ENCODE data around the gene E2F2. TPM values are rescaled to one million over a fixed set of nuclear protein-coding genes. Genes with fewer than 3 reads are reported as not detected.
"Not testable (repeated sequence)": the region's sequence is repeated elsewhere in the genome, so short reads cannot be mapped to it uniquely, and the experiment has no call there.

Gene E2F2
- total RNA-seq, 1 experiment from 2014 or later: 6.6 TPM

GRCh38 chr1:23515905-23516304 is 15.1 kb downstream of the E2F2 start:
- no peaks in the 10 kb centered on the region for H3K4me1 ChIP-seq (ENCODE audit: low read length)
- no peak overlapping the region for H3K4me3 ChIP-seq (ENCODE audit: low read length)
- H3K9me2 ChIP-seq (replicated peaks; ENCODE audit: insufficient read depth, low read length): no peaks in the 10 kb centered on the region
- H3K4me2 ChIP-seq (ENCODE audit: low read depth, low read length, poor library complexity, severe bottlenecking): no peak overlapping the region
- H3K36me3 ChIP-seq (ENCODE audit: insufficient read depth, low read length): peaks cover 21% of the 10 kb centered on the region; the same call in 1 of the 2 replicates
- H2AFZ ChIP-seq (ENCODE audit: low read length): no peak overlapping the region
- H4K20me1 ChIP-seq (ENCODE audit: insufficient read depth, low read depth, low read length): no peaks in the 10 kb centered on the region
- H3K27ac ChIP-seq (ENCODE audit: low read length): no peak overlapping the region
- H3K79me2 ChIP-seq (ENCODE audit: low read length): no peaks in the 10 kb centered on the region
- H3K9ac ChIP-seq (ENCODE audit: low read length): no peak overlapping the region
- no peaks in the 10 kb centered on the region for H3K9me3 ChIP-seq (ENCODE audit: low read length)
- DNase-seq: no peak
- H3K27me3 ChIP-seq (ENCODE audit: low read length): no peaks in the 10 kb centered on the region

GRCh38 chr1:23514111-23514679 is 16.8 kb downstream of the E2F2 start:
- Histone ChIP-seq H3K9ac (ENCODE audit: low read length) (no peak overlapping the region), H4K20me1 (ENCODE audit: insufficient read depth, low read depth, low read length) (no peaks in the 10 kb centered on the region), H3K4me2 (ENCODE audit: low read depth, low read length, poor library complexity, severe bottlenecking) (no peak overlapping the region), H2AFZ (ENCODE audit: low read length) (no peak overlapping the region), H3K4me1 (ENCODE audit: low read length) (no peaks in the 10 kb centered on the region), H3K27me3 (ENCODE audit: low read length) (no peaks in the 10 kb centered on the region), H3K9me2 (replicated peaks; ENCODE audit: insufficient read depth, low read length) (no peaks in the 10 kb centered on the region), H3K4me3 (ENCODE audit: low read length) (no peak overlapping the region), H3K27ac (ENCODE audit: low read length) (no peak overlapping the region), H3K36me3 (ENCODE audit: insufficient read depth, low read length) (peaks cover 18% of the 10 kb centered on the region; the same call in 1 of the 2 replicates), H3K79me2 (ENCODE audit: low read length) (no peaks in the 10 kb centered on the region), H3K9me3 (ENCODE audit: low read length) (no peaks in the 10 kb centered on the region)
- no peak for DNase-seq

- Histone ChIP-seq H3K4me3 (ENCODE audit: low read length) (no peak overlapping the region), H3K27ac (ENCODE audit: low read length) (no peak overlapping the region), H3K4me2 (ENCODE audit: low read depth, low read length, poor library complexity, severe bottlenecking) (no peak overlapping the region), H3K9me2 (replicated peaks; ENCODE audit: insufficient read depth, low read length) (no peaks in the 10 kb centered on the region), H2AFZ (ENCODE audit: low read length) (no peak overlapping the region), H3K9me3 (ENCODE audit: low read length) (no peaks in the 10 kb centered on the region), H4K20me1 (ENCODE audit: insufficient read depth, low read depth, low read length) (no peaks in the 10 kb centered on the region), H3K27me3 (ENCODE audit: low read length) (no peaks in the 10 kb centered on the region), H3K79me2 (ENCODE audit: low read length) (no peaks in the 10 kb centered on the region), H3K4me1 (ENCODE audit: low read length) (no peaks in the 10 kb centered on the region), H3K9ac (ENCODE audit: low read length) (no peak overlapping the region), H3K36me3 (ENCODE audit: insufficient read depth, low read length) (peaks cover 9% of the 10 kb centered on the region; the same call in 1 of the 2 replicates)
- no peak for DNase-seq
These were observed 21.1 kb downstream of the E2F2 start for GRCh38 chr1:23509896-23510295.

DNA sequence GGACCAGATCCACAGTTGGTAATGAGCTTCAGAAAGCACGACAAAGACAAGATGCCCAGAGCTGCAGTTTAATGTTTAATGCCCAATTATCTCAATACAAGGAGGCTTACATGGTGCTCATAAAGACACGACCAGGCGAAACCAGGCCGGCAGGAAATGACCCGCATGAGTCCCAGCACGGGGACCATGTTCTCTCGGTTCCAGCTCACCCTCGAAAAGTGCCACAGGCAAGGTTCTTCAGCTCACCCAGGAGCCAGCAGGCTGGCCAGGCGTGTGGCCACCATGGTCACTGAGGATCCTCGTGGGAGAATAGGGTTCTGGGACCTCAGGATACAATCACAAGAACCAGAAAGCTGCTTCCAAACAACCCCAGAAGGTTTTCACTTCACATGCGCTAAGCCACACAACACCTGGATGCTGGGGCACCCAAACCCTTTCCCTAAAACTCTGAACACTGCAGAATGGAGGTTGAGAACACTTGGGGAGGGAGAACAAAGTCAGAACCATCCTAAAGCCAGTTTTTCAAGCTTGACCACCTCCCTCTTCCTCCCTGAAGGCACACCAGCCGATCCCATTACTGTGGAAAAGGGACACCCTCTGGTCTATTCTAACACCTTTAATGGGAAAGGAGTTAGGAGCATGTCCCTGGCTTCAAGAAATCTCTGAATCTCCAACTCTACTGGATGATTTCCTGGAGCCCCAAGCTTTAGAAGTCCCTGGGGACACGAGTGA is 24.5 kb downstream of the E2F2 start:
- H3K9me2 ChIP-seq (replicated peaks; ENCODE audit: insufficient read depth, low read length): no peaks in the 10 kb centered on the region
- no peak overlapping the region for H3K9ac ChIP-seq (ENCODE audit: low read length)
- H3K79me2 ChIP-seq (ENCODE audit: low read length): no peaks in the 10 kb centered on the region
- no peak overlapping the region for H2AFZ ChIP-seq (ENCODE audit: low read length)
- no peaks in the 10 kb centered on the region for H3K4me1 ChIP-seq (ENCODE audit: low read length)
- H3K4me2 ChIP-seq (ENCODE audit: low read depth, low read length, poor library complexity, severe bottlenecking): no peak overlapping the region
- H3K9me3 ChIP-seq (ENCODE audit: low read length): no peaks in the 10 kb centered on the region
- H3K27me3 ChIP-seq (ENCODE audit: low read length): no peaks in the 10 kb centered on the region
- peaks cover 3% of the 10 kb centered on the region; the same call in 1 of the 2 replicates for H3K36me3 ChIP-seq (ENCODE audit: insufficient read depth, low read length)
- no peak overlapping the region for H3K27ac ChIP-seq (ENCODE audit: low read length)
- no peaks in the 10 kb centered on the region for H4K20me1 ChIP-seq (ENCODE audit: insufficient read depth, low read depth, low read length)
- no peak overlapping the region for H3K4me3 ChIP-seq (ENCODE audit: low read length)
- no peak for DNase-seq

DNA sequence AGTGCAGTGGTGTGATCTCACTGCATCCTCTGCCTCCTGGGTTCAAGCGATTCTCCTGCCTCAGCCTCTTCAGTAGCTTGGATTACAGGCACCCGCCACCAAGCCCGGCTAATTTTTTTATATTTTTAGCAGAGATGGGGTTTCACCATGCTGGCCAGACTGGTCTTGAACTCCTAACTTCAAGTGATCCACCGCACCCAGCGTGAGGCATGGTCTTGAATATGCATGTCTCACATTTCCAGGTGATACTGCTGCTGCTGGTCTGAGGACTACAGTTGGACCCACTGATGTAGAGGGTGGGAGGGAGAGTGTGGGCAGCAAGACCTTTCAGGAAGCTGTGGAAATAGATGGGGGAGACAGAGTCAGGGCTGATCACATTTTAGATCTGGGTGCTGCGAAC is 25.2 kb downstream of the E2F2 start:
- no peaks in the 10 kb centered on the region for H4K20me1 ChIP-seq (ENCODE audit: insufficient read depth, low read depth, low read length)
- H3K9me3 ChIP-seq (ENCODE audit: low read length): no peaks in the 10 kb centered on the region
- H3K4me2 ChIP-seq (ENCODE audit: low read depth, low read length, poor library complexity, severe bottlenecking): no peak overlapping the region
- no peaks in the 10 kb centered on the region for H3K27me3 ChIP-seq (ENCODE audit: low read length)
- no peaks in the 10 kb centered on the region; the same call in 1 of the 2 replicates for H3K4me1 ChIP-seq (ENCODE audit: low read length)
- no peak overlapping the region for H3K4me3 ChIP-seq (ENCODE audit: low read length)
- no peak for DNase-seq
- no peaks in the 10 kb centered on the region for H3K79me2 ChIP-seq (ENCODE audit: low read length)
- no peak overlapping the region for H3K27ac ChIP-seq (ENCODE audit: low read length)
- no peaks in the 10 kb centered on the region for H3K9me2 ChIP-seq (replicated peaks; ENCODE audit: insufficient read depth, low read length)
- H3K36me3 ChIP-seq (ENCODE audit: insufficient read depth, low read length): peaks cover under 1% of the 10 kb centered on the region; the same call in 1 of the 2 replicates
- no peak overlapping the region for H3K9ac ChIP-seq (ENCODE audit: low read length)
- no peak overlapping the region for H2AFZ ChIP-seq (ENCODE audit: low read length)

- DNase-seq; H3K9ac ChIP-seq (ENCODE audit: low read length); H4K20me1 ChIP-seq (ENCODE audit: insufficient read depth, low read depth, low read length); H3K27ac ChIP-seq (ENCODE audit: low read length); H3K4me1 ChIP-seq (ENCODE audit: low read length); H3K9me3 ChIP-seq (ENCODE audit: low read length); H3K9me2 ChIP-seq (replicated peaks; ENCODE audit: insufficient read depth, low read length); H3K4me3 ChIP-seq (ENCODE audit: low read length); H3K4me2 ChIP-seq (ENCODE audit: low read depth, low read length, poor library complexity, severe bottlenecking); H3K36me3 ChIP-seq (ENCODE audit: insufficient read depth, low read length); H2AFZ ChIP-seq (ENCODE audit: low read length); H3K27me3 ChIP-seq (ENCODE audit: low read length); H3K79me2 ChIP-seq (ENCODE audit: low read length): not testable (repeated sequence)
These were observed 26.9 kb downstream of the E2F2 start for GRCh38 chr1:23504156-23504555.

DNA sequence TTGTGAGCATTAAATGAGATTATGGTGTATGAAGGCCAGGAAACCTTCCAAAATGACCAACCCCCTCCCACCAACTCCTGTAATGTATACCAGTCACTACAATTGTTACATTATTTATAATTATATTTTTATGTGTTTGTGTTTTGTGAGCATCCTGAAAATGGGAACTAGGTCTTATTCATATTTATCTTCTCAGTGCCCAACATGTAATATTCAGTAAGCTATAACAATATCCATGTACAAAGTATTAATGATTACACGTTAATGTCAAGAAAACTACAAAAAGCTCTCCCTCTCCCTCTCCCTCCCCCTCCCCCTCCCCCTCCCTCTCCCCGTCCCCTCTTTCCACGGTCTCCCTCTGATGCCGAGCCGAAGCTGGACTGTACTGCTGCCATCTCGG is 28.1 kb downstream of the E2F2 start:
- H3K4me1 ChIP-seq (ENCODE audit: low read length): peaks cover 6% of the 10 kb centered on the region; the same call in 1 of the 2 replicates
- no peak for DNase-seq
- H3K27ac ChIP-seq (ENCODE audit: low read length): no peak overlapping the region
- H3K4me2 ChIP-seq (ENCODE audit: low read depth, low read length, poor library complexity, severe bottlenecking): no peak overlapping the region
- H3K36me3 ChIP-seq (ENCODE audit: insufficient read depth, low read length): no peaks in the 10 kb centered on the region; the same call in 1 of the 2 replicates
- H4K20me1 ChIP-seq (ENCODE audit: insufficient read depth, low read depth, low read length): no peaks in the 10 kb centered on the region
- H3K4me3 ChIP-seq (ENCODE audit: low read length): no peak overlapping the region
- H3K9ac ChIP-seq (ENCODE audit: low read length): no peak overlapping the region
- H3K9me3 ChIP-seq (ENCODE audit: low read length): no peaks in the 10 kb centered on the region
- H3K9me2 ChIP-seq (replicated peaks; ENCODE audit: insufficient read depth, low read length): no peaks in the 10 kb centered on the region
- no peaks in the 10 kb centered on the region for H3K79me2 ChIP-seq (ENCODE audit: low read length)
- H3K27me3 ChIP-seq (ENCODE audit: low read length): no peaks in the 10 kb centered on the region
- H2AFZ ChIP-seq (ENCODE audit: low read length): no peak overlapping the region

GRCh38 chr1:23500466-23500865 is 30.6 kb downstream of the E2F2 start:
- no peak overlapping the region for H2AFZ ChIP-seq (ENCODE audit: low read length)
- no peaks in the 10 kb centered on the region for H3K9me2 ChIP-seq (replicated peaks; ENCODE audit: insufficient read depth, low read length)
- H4K20me1 ChIP-seq (ENCODE audit: insufficient read depth, low read depth, low read length): no peaks in the 10 kb centered on the region
- H3K36me3 ChIP-seq (ENCODE audit: insufficient read depth, low read length): no peaks in the 10 kb centered on the region
- H3K4me3 ChIP-seq (ENCODE audit: low read length): no peak overlapping the region
- no peaks in the 10 kb centered on the region for H3K79me2 ChIP-seq (ENCODE audit: low read length)
- DNase-seq: no peak
- no peaks in the 10 kb centered on the region for H3K27me3 ChIP-seq (ENCODE audit: low read length)
- H3K27ac ChIP-seq (ENCODE audit: low read length): no peak overlapping the region
- peaks cover 9% of the 10 kb centered on the region; the same call in 1 of the 2 replicates for H3K4me1 ChIP-seq (ENCODE audit: low read length)
- H3K4me2 ChIP-seq (ENCODE audit: low read depth, low read length, poor library complexity, severe bottlenecking): no peak overlapping the region
- no peaks in the 10 kb centered on the region for H3K9me3 ChIP-seq (ENCODE audit: low read length)
- H3K9ac ChIP-seq (ENCODE audit: low read length): no peak overlapping the region
